ENCODE data around the gene TCEANC2. TPM values are rescaled to one million over a fixed set of nuclear protein-coding genes. Genes with fewer than 3 reads are reported as not detected.
A peak's percentile ranks its signal among the peaks of the same experiment; 100 is the strongest.
"Not testable (repeated sequence)": the region's sequence is repeated elsewhere in the genome, so short reads cannot be mapped to it uniquely, and the experiment has no call there.

The TCEANC2 gene
- total RNA-seq, 1 experiment from 2014 or later: 2.9 TPM

- not testable (repeated sequence) for H3K4me1 ChIP-seq (replicated peaks); H3K27ac ChIP-seq; H3K36me3 ChIP-seq; H3K9me3 ChIP-seq (replicated peaks); H3K27me3 ChIP-seq (replicated peaks); DNase-seq (ENCODE audit: low read depth in 1 of 2, low spot score in 2 of 2); H3K4me3 ChIP-seq
Observed at GRCh38 chr1:54104613-54105012, 51.2 kb downstream of the TCEANC2 start.

DNA sequence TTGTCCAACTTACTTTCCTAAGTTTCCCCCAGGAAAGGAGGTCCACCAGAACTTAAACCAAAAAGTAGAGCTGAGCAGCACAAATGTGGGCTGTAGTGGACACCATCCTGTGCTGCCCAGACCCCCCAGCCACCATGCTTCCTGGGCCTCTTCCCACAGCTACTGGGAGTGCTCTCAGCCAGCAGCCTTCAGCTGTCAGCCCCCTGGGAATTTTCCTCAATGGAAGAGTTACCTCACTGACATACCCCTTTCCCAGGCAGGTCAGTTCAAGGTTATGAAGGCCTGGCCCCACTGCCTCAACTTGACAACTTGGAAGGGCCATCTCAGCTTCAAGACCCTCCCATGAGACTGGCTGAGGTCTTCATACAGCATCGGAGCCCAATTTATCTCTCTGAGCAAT, 51.7 kb downstream of the TCEANC2 start:
- Histone ChIP-seq H3K4me1 (replicated peaks) (0 out of 2 replicates have a peak, but pooled peaks cover 8% of the 10 kb centered on the region), H3K27me3 (replicated peaks) (no peaks in the 10 kb centered on the region), H3K27ac (no peak overlapping the region), H3K36me3 (no peaks in the 10 kb centered on the region), H3K4me3 (no peak overlapping the region), H3K9me3 (replicated peaks) (no peaks in the 10 kb centered on the region)
- no peak for DNase-seq (ENCODE audit: low read depth in 1 of 2, low spot score in 2 of 2)

DNA sequence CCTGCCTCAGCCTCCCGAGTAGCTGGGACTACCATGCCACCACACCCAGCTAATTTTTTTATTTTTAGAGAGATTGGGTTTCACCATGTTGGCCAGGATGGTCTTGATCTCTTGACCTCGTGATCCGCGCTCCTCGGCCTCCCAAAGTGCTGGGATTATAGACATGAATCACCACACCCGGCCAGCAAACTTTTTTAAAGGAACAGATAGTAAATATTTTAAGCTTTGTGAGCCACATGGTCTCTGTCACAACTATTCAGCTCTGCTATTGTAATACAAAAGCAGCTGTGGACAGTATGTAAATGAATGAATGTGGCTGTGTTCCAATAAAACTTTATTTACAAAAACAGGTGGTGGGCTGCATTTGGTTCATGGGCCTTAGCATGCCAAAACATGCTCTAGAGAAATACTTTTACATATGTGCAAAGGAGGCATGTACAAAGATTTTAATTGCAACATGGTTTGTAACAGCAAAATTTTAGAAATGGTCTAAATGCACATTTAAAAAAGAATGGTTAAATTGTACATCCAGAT, 52.4 kb downstream of the TCEANC2 start:
- DNase-seq (ENCODE audit: low read depth in 1 of 2, low spot score in 2 of 2): peak in 1 of 2 experiments; percentile 7
- Histone ChIP-seq H3K4me3 (no peak overlapping the region), H3K4me1 (replicated peaks) (0 out of 2 replicates have a peak, but pooled peaks cover 8% of the 10 kb centered on the region), H3K27ac (no peak overlapping the region), H3K9me3 (replicated peaks) (no peaks in the 10 kb centered on the region), H3K36me3 (no peaks in the 10 kb centered on the region), H3K27me3 (replicated peaks) (no peaks in the 10 kb centered on the region)

DNA sequence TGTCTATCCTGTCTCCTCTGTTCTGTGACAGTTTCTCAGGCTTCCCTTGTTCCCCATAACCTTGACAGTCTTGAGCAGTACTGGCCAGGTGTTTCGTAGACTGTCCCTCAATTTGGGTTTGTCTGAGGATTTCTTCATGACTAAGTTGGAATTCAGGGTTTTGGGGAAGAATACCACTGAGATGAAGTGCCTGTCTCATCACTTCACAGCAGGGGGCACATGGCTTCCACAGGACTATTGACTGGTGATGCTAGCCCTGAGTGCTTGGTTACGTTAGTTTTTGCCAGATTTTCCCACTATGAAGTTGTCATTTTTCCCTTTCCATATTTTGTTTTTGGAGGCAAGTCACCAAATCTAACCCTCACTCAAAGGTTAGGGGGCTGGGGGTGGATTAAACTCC, 53.7 kb downstream of the TCEANC2 start:
- DNase-seq (ENCODE audit: low read depth in 1 of 2, low spot score in 2 of 2): peak in 1 of 2 experiments; percentile 41
- no peaks in the 10 kb centered on the region for H3K36me3 ChIP-seq
- no peak overlapping the region for H3K27ac ChIP-seq
- no peak overlapping the region for H3K4me3 ChIP-seq
- no peaks in the 10 kb centered on the region for H3K27me3 ChIP-seq (replicated peaks)
- 0 out of 2 replicates have a peak, but pooled peaks cover 8% of the 10 kb centered on the region for H3K4me1 ChIP-seq (replicated peaks)
- no peaks in the 10 kb centered on the region for H3K9me3 ChIP-seq (replicated peaks)

GRCh38 chr1:54108156-54108555, 54.7 kb downstream of the TCEANC2 start:
- Histone ChIP-seq H3K4me3 (no peak overlapping the region), H3K27ac (no peak overlapping the region), H3K4me1 (replicated peaks) (0 out of 2 replicates have a peak, but pooled peaks cover 8% of the 10 kb centered on the region), H3K9me3 (replicated peaks) (no peaks in the 10 kb centered on the region), H3K27me3 (replicated peaks) (no peaks in the 10 kb centered on the region), H3K36me3 (no peaks in the 10 kb centered on the region)
- DNase-seq (ENCODE audit: low read depth in 1 of 2, low spot score in 2 of 2): no peak

DNA sequence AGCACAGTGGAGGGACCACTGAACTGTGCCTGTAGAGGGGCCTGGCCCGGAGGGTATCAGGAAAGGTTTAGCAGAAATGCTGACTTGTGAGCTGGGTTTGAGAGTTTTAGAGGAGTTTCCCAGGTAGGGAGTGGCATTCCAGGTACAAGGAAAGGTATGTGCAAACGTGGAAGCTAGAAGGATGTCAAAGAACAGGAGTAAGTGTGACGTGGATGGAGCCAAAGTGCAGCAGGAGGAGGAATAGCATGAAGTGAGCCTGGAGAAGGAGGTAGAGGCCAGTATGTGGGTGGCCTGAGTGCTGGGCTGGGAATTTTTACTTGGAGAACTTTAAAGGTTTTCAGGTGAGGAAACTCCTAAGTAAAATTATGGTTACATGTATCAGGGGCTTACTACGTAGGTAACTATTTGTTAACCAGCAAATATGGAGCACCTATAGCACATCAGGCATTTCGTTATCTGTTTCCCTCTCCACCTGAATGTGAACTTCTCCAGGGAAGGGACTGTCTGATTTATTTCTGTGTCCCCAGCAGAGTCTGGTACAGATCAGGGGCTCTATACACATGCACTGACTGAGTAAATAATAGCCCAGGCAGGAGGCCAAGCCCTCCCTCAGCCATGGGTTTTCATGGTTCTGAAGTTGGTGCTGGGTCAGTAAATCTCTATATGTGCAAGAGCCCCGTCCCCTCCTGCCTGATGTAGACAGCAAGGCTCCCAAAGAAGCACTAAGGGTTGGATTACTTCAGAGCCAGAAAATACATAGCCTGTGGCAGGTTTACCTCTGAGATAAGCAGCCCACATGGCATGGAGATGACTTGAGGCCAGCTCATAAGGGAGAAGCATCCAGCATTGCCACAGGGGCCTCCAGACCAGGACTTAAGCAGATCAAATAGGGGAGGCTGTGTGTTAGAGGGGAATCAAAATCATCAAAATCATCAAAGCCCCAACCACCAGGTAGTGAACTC, 56.0 kb downstream of the TCEANC2 start:
- H3K36me3 ChIP-seq: no peaks in the 10 kb centered on the region
- no peak for DNase-seq (ENCODE audit: low read depth in 1 of 2, low spot score in 2 of 2)
- no peaks in the 10 kb centered on the region for H3K9me3 ChIP-seq (replicated peaks)
- no peaks in the 10 kb centered on the region for H3K27me3 ChIP-seq (replicated peaks)
- no peak overlapping the region for H3K4me3 ChIP-seq
- 0 out of 2 replicates have a peak, but pooled peaks cover 8% of the 10 kb centered on the region for H3K4me1 ChIP-seq (replicated peaks)
- H3K27ac ChIP-seq: no peak overlapping the region

GRCh38 chr1:54110996-54111395, 57.6 kb downstream of the TCEANC2 start:
- H3K4me1 ChIP-seq (replicated peaks): 0 out of 2 replicates have a peak, but pooled peaks cover 5% of the 10 kb centered on the region
- H3K4me3 ChIP-seq: no peak overlapping the region
- H3K27me3 ChIP-seq (replicated peaks): no peaks in the 10 kb centered on the region
- H3K36me3 ChIP-seq: no peaks in the 10 kb centered on the region
- H3K27ac ChIP-seq: no peak overlapping the region
- no peaks in the 10 kb centered on the region for H3K9me3 ChIP-seq (replicated peaks)
- DNase-seq (ENCODE audit: low read depth in 1 of 2, low spot score in 2 of 2): no peak

DNA sequence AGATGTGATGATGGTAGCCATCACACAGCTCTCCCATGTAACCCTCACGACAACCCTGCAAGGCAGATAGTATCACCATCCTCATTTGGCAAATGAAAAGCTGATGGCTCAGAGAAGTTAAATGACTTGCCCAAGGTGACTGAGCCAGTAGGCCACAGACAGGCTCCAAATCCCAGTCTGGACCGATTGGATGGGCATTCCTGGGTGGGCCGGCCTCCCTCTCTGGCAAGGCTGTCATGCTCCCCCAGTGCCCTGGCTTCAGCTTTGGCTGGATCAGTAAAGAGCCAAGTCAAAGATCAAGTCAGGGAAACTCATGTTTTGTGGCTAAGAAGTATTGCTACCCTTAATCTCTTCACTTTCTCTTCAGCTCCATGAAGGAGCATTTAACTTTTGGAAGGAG, 58.2 kb downstream of the TCEANC2 start:
- H3K27me3 ChIP-seq (replicated peaks): no peaks in the 10 kb centered on the region
- no peak overlapping the region for H3K27ac ChIP-seq
- H3K36me3 ChIP-seq: no peaks in the 10 kb centered on the region
- H3K9me3 ChIP-seq (replicated peaks): no peaks in the 10 kb centered on the region
- no peak overlapping the region for H3K4me3 ChIP-seq
- H3K4me1 ChIP-seq (replicated peaks): 0 out of 2 replicates have a peak, but pooled peaks cover 5% of the 10 kb centered on the region
- DNase-seq (ENCODE audit: low read depth in 1 of 2, low spot score in 2 of 2): no peak

- no peaks in the 10 kb centered on the region for H3K9me3 ChIP-seq (replicated peaks)
- no peak overlapping the region for H3K27ac ChIP-seq
- H3K4me3 ChIP-seq: no peak overlapping the region
- H3K36me3 ChIP-seq: no peaks in the 10 kb centered on the region
- H3K4me1 ChIP-seq (replicated peaks): 0 out of 2 replicates have a peak, but pooled peaks cover 3% of the 10 kb centered on the region
- no peak for DNase-seq (ENCODE audit: low read depth in 1 of 2, low spot score in 2 of 2)
- no peaks in the 10 kb centered on the region for H3K27me3 ChIP-seq (replicated peaks)
Observed at GRCh38 chr1:54112027-54112426, 58.6 kb downstream of the TCEANC2 start.

GRCh38 chr1:54112705-54113368, 59.4 kb downstream of the TCEANC2 start:
- H3K27me3 ChIP-seq (replicated peaks): no peaks in the 10 kb centered on the region
- H3K27ac ChIP-seq: no peak overlapping the region
- H3K9me3 ChIP-seq (replicated peaks): no peaks in the 10 kb centered on the region
- DNase-seq (ENCODE audit: low read depth in 1 of 2, low spot score in 2 of 2): no peak
- no peak overlapping the region for H3K4me3 ChIP-seq
- H3K4me1 ChIP-seq (replicated peaks): peaks cover 3% of the 10 kb centered on the region
- H3K36me3 ChIP-seq: no peaks in the 10 kb centered on the region

DNA sequence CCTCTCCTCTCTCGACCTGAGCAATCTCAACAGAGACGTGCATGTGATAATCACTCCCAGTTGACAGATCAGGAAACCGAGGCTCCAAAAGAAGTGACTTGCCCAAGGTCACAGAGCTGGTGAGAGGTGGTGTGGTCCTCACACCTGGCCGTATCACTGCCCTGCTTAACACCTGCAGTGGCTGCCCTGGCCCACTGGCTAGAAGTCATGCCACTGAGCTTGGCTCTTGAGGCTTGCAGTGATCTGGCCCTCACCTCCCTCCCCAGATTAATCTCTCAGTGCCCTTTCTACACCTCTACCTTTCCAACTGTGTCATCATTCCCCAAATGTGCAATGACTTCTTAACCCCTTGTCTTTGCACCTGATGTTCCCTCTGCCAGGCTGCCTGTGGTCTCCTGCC, 60.6 kb downstream of the TCEANC2 start:
- Histone ChIP-seq H3K27me3 (replicated peaks) (no peaks in the 10 kb centered on the region), H3K27ac (no peak overlapping the region), H3K36me3 (no peaks in the 10 kb centered on the region), H3K4me3 (no peak overlapping the region), H3K9me3 (replicated peaks) (no peaks in the 10 kb centered on the region), H3K4me1 (replicated peaks) (peaks cover 14% of the 10 kb centered on the region)
- no peak for DNase-seq (ENCODE audit: low read depth in 1 of 2, low spot score in 2 of 2)

DNA sequence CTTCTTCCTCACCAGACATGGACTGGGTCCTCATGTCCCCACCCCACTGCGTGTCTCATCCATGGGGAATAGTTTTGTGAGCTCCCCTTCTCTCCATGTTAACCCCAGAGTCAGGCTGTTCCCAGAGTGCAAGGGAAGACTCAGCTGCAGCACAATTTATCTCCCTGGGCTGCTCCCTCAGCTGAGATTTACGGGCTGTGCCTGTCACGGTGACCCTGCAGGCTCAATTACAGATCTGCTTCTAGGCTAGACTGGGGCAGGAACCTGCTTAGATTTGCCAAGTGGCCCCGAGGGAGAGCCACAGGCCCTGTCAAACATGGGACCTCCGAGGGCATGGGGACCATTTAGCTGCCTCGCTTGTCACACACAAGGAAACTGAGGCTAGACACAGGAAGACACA, 61.5 kb downstream of the TCEANC2 start:
- no peaks in the 10 kb centered on the region for H3K27me3 ChIP-seq (replicated peaks)
- H3K27ac ChIP-seq: no peak overlapping the region
- no peaks in the 10 kb centered on the region for H3K36me3 ChIP-seq
- no peak overlapping the region for H3K4me3 ChIP-seq
- DNase-seq (ENCODE audit: low read depth in 1 of 2, low spot score in 2 of 2): no peak
- H3K4me1 ChIP-seq (replicated peaks): peaks cover 24% of the 10 kb centered on the region
- H3K9me3 ChIP-seq (replicated peaks): no peaks in the 10 kb centered on the region

DNA sequence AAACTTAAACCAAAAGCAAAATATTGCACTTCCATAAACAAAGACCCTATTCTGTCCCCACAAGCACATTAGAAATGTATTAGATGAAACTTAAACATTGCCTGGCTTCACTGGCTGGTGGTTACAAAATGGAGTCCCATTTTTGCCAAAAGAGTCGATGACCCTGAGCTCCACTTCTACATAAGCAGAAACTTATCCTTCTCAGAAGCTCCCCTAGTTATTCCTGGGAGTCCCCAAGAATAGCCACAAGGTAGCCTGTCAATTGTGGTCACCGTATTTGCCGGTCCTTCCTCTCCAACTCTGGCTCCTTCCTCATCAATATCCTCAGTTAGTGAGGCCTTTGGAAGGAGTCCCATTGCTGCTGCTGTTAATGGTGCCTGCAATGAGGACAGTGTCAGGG, 62.1 kb downstream of the TCEANC2 start:
- no peak for DNase-seq (ENCODE audit: low read depth in 1 of 2, low spot score in 2 of 2)
- Histone ChIP-seq H3K9me3 (replicated peaks) (no peaks in the 10 kb centered on the region), H3K4me3 (no peak overlapping the region), H3K27ac (no peak overlapping the region), H3K4me1 (replicated peaks) (peaks cover 29% of the 10 kb centered on the region), H3K36me3 (no peaks in the 10 kb centered on the region), H3K27me3 (replicated peaks) (no peaks in the 10 kb centered on the region)
